SJSA1 (cell line): ENCODE data around the gene NYNRIN. TPM values are rescaled to one million over a fixed set of nuclear protein-coding genes. Genes with fewer than 3 reads are reported as not detected.
"Not testable (repeated sequence)": the region's sequence is repeated elsewhere in the genome, so short reads cannot be mapped to it uniquely, and the experiment has no call there.

Experiments used
- DNase-seq, 2 experiments: peaks; one replicate each; pipeline ENCODE4 v3.0.0-alpha.2; 2015 to 2020; ENCODE audit warnings: low spot score in 2 of 2, low read depth in 1 of 2
- H3K27ac ChIP-seq: fragments of 250-450 bp; sonication (Bioruptor Pico); 2 replicates; pipeline ENCODE4 v1.5.1; 2020; ENCODE audit warnings: mild to moderate bottlenecking, moderate library complexity
- H3K27me3 ChIP-seq: fragments of 250-450 bp; sonication (Bioruptor Pico); replicated peaks from 2 replicates; pipeline ENCODE4 v1.5.1; 2020; ENCODE audit warnings: mild to moderate bottlenecking, moderate library complexity
- H3K36me3 ChIP-seq: fragments of 250-450 bp; sonication (Bioruptor Pico); 2 replicates; pipeline ENCODE4 v1.5.1; 2020; ENCODE audit warnings: mild to moderate bottlenecking
- H3K4me1 ChIP-seq: fragments of 250-450 bp; sonication (Bioruptor Pico); replicated peaks from 2 replicates; pipeline ENCODE4 v1.6.1; 2021; ENCODE audit warnings: mild to moderate bottlenecking
- H3K4me3 ChIP-seq: fragments of 250-450 bp; sonication (Bioruptor Pico); 2 replicates; pipeline ENCODE4 v1.5.1; 2020; ENCODE audit warnings: mild to moderate bottlenecking
- H3K9me3 ChIP-seq: fragments of 250-450 bp; sonication (Bioruptor Pico); replicated peaks from 2 replicates; pipeline ENCODE4 v1.5.1; 2020; ENCODE audit warnings: mild to moderate bottlenecking
- total RNA-seq: library from RNA; depleted of rRNA; stranded (reverse); fragments of >200 nt; shearing (Covaris generic); gene quantifications from 2 replicates; pipeline ENCODE4 v1.2.3, GENCODE V29; 2014

Gene NYNRIN
- total RNA-seq, 1 experiment from 2014 or later: 0.87 TPM

- Histone ChIP-seq H3K4me1 (no peaks in the 10 kb centered on the region), H3K36me3 (peaks cover 14% of the 10 kb centered on the region), H3K4me3 (no peak overlapping the region), H3K27me3 (no peaks in the 10 kb centered on the region), H3K9me3 (no peaks in the 10 kb centered on the region), H3K27ac (no peak overlapping the region)
- no peak for DNase-seq
Measured at GRCh38 chr14:24378327-24378726, 20.5 kb upstream of the NYNRIN start.

GRCh38 chr14:24378981-24379906, 19.6 kb upstream of the NYNRIN start:
- peaks cover 7% of the 10 kb centered on the region for H3K36me3 ChIP-seq
- no peaks in the 10 kb centered on the region for H3K27me3 ChIP-seq
- H3K4me3 ChIP-seq: no peak overlapping the region
- no peak overlapping the region for H3K27ac ChIP-seq
- no peaks in the 10 kb centered on the region for H3K9me3 ChIP-seq
- H3K4me1 ChIP-seq: no peaks in the 10 kb centered on the region
- DNase-seq: no peak

GRCh38 chr14:24379907-24380730, 18.7 kb upstream of the NYNRIN start:
- Histone ChIP-seq H3K27me3 (no peaks in the 10 kb centered on the region), H3K4me3 (no peak overlapping the region), H3K9me3 (no peaks in the 10 kb centered on the region), H3K27ac (no peak overlapping the region), H3K36me3 (peaks cover 4% of the 10 kb centered on the region; the same call in 1 of the 2 replicates), H3K4me1 (no peaks in the 10 kb centered on the region)
- DNase-seq: no peak

GRCh38 chr14:24381363-24382063, 17.3 kb upstream of the NYNRIN start:
- Histone ChIP-seq H3K27ac (no peak overlapping the region), H3K9me3 (no peaks in the 10 kb centered on the region)

GRCh38 chr14:24382064-24382371, 16.8 kb upstream of the NYNRIN start:
- DNase-seq: no peak
- no peak overlapping the region for H3K27ac ChIP-seq
- H3K27me3 ChIP-seq: no peaks in the 10 kb centered on the region
- H3K9me3 ChIP-seq: no peaks in the 10 kb centered on the region
- no peaks in the 10 kb centered on the region for H3K4me1 ChIP-seq
- H3K4me3 ChIP-seq: no peak overlapping the region
- H3K36me3 ChIP-seq: peaks cover 4% of the 10 kb centered on the region; the same call in 1 of the 2 replicates

More at GRCh38 chr14:24381363-24382063, 17.3 kb upstream of the NYNRIN start:
- no peak for DNase-seq
- H3K4me3 ChIP-seq: no peak overlapping the region
- peaks cover 4% of the 10 kb centered on the region; the same call in 1 of the 2 replicates for H3K36me3 ChIP-seq
- no peaks in the 10 kb centered on the region for H3K4me1 ChIP-seq
- H3K27me3 ChIP-seq: no peaks in the 10 kb centered on the region

- H3K4me1 ChIP-seq: peaks cover 10% of the 10 kb centered on the region
- no peak for DNase-seq
- no peaks in the 10 kb centered on the region for H3K36me3 ChIP-seq
- H3K4me3 ChIP-seq: no peak overlapping the region
- no peak overlapping the region for H3K27ac ChIP-seq
- H3K9me3 ChIP-seq: no peaks in the 10 kb centered on the region
- H3K27me3 ChIP-seq: no peaks in the 10 kb centered on the region
Measured at GRCh38 chr14:24384169-24384568, 14.6 kb upstream of the NYNRIN start.

- H3K36me3 ChIP-seq: no peaks in the 10 kb centered on the region
- H3K9me3 ChIP-seq: no peaks in the 10 kb centered on the region
- DNase-seq: no peak
- H3K4me3 ChIP-seq: no peak overlapping the region
- peaks cover 12% of the 10 kb centered on the region for H3K4me1 ChIP-seq
- no peaks in the 10 kb centered on the region for H3K27me3 ChIP-seq
- no peak overlapping the region for H3K27ac ChIP-seq
Measured at GRCh38 chr14:24385524-24385923, 13.3 kb upstream of the NYNRIN start.

- Histone ChIP-seq H3K27ac (no peak overlapping the region), H3K9me3 (no peaks in the 10 kb centered on the region), H3K27me3 (no peaks in the 10 kb centered on the region), H3K4me3 (no peak overlapping the region), H3K36me3 (no peaks in the 10 kb centered on the region), H3K4me1 (peaks cover 12% of the 10 kb centered on the region)
- no peak for DNase-seq
Measured at GRCh38 chr14:24387009-24387345, 11.8 kb upstream of the NYNRIN start.

- not testable (repeated sequence) for H3K27me3 ChIP-seq, DNase-seq, H3K27ac ChIP-seq, H3K9me3 ChIP-seq, H3K4me3 ChIP-seq, H3K36me3 ChIP-seq
- H3K4me1 ChIP-seq: peaks cover 18% of the 10 kb centered on the region
Measured at GRCh38 chr14:24387579-24387978, 11.2 kb upstream of the NYNRIN start.

- no peak for DNase-seq
- H3K36me3 ChIP-seq: no peaks in the 10 kb centered on the region
- H3K4me1 ChIP-seq: peaks cover 18% of the 10 kb centered on the region
- H3K9me3 ChIP-seq: no peaks in the 10 kb centered on the region
- H3K4me3 ChIP-seq: no peak overlapping the region
- peak overlapping the region; percentile 45; the same call in 1 of the 2 replicates for H3K27ac ChIP-seq
- no peaks in the 10 kb centered on the region for H3K27me3 ChIP-seq
Measured at GRCh38 chr14:24388474-24389179, 10.2 kb upstream of the NYNRIN start.

GRCh38 chr14:24389226-24389848, 9.5 kb upstream of the NYNRIN start:
- Histone ChIP-seq H3K36me3 (no peaks in the 10 kb centered on the region), H3K27me3 (no peaks in the 10 kb centered on the region), H3K9me3 (no peaks in the 10 kb centered on the region), H3K4me1 (peaks cover 18% of the 10 kb centered on the region), H3K4me3 (no peak overlapping the region), H3K27ac (peak overlapping the region; percentile 45; the same call in 1 of the 2 replicates)
- DNase-seq: peak; percentile 67 to 76

- Histone ChIP-seq H3K9me3 (no peaks in the 10 kb centered on the region), H3K4me3 (no peak overlapping the region), H3K27me3 (no peaks in the 10 kb centered on the region), H3K36me3 (no peaks in the 10 kb centered on the region), H3K27ac (no peak overlapping the region), H3K4me1 (peaks cover 18% of the 10 kb centered on the region)
- DNase-seq: no peak
Measured at GRCh38 chr14:24390701-24391468, 7.9 kb upstream of the NYNRIN start.
